OCI-LY1 (cell line): Measurements from ENCODE around the gene PAK5.

Source experiments
- H2AFZ ChIP-seq: fragments of 200-600 bp; sonication (generic), shearing (Covaris generic); 2 replicates; pipeline ENCODE4 v1.6.0; 2014; ENCODE audit warnings: antibody characterized with exemption, mild to moderate bottlenecking, low read length
- H3F3A ChIP-seq: fragments of 200-600 bp; sonication (generic), shearing (Covaris generic); 2 replicates; pipeline ENCODE4 v1.6.0; 2014; ENCODE audit warnings: mild to moderate bottlenecking, antibody characterized with exemption, low read length, moderate library complexity; ENCODE audit not compliant: insufficient read depth
- H3K27ac ChIP-seq: fragments of 200-600 bp; sonication (generic); 2 replicates; pipeline ENCODE4 v1.5.1; 2014; ENCODE audit warnings: low read length, mixed run types, mild to moderate bottlenecking, low read depth; ENCODE audit not compliant: poor library complexity, severe bottlenecking
- H3K27me3 ChIP-seq: fragments of 200-600 bp; sonication (generic); 2 replicates; pipeline ENCODE4 v1.6.0; 2014; ENCODE audit warnings: antibody characterized with exemption, mild to moderate bottlenecking, low read length, moderate library complexity; ENCODE audit not compliant: insufficient read depth
- H3K36me3 ChIP-seq: fragments of 200-600 bp; sonication (generic); 2 replicates; pipeline ENCODE4 v1.6.1; 2014; ENCODE audit warnings: mild to moderate bottlenecking, antibody characterized with exemption, low read length, moderate library complexity, mixed read lengths; ENCODE audit not compliant: insufficient read depth
- H3K4me1 ChIP-seq: fragments of 200-600 bp; sonication (generic); 2 replicates; pipeline ENCODE4 v1.5.1; 2014; ENCODE audit warnings: mild to moderate bottlenecking, low read length, moderate library complexity; ENCODE audit not compliant: insufficient read depth, severe bottlenecking
- H3K4me2 ChIP-seq: fragments of 200-600 bp; sonication (generic), shearing (Covaris generic); 2 replicates; pipeline ENCODE4 v1.6.1; 2014; ENCODE audit warnings: low read length
- H3K4me3 ChIP-seq: fragments of 200-600 bp; sonication (generic); 2 replicates; pipeline ENCODE4 v1.5.1; 2014; ENCODE audit warnings: low read length, low read depth, mild to moderate bottlenecking, mixed read lengths; ENCODE audit not compliant: poor library complexity, severe bottlenecking
- H3K79me2 ChIP-seq: fragments of 200-600 bp; shearing (Covaris generic); 2 replicates; pipeline ENCODE4 v1.6.1; 2016; ENCODE audit warnings: mixed run types, low read length, mixed read lengths; ENCODE audit not compliant: insufficient read depth
- H3K9ac ChIP-seq: fragments of 200-600 bp; sonication (generic), shearing (Covaris generic); 2 replicates; pipeline ENCODE4 v1.6.1; 2014; ENCODE audit warnings: mild to moderate bottlenecking, low read length, mixed read lengths
- H3K9me2 ChIP-seq: fragments of 200-600 bp; sonication (generic), shearing (Covaris generic); 2 replicates; pipeline ENCODE4 v1.6.1; 2014; ENCODE audit warnings: low read depth, mild to moderate bottlenecking, low read length, mixed read lengths
- H3K9me3 ChIP-seq: fragments of 200-600 bp; shearing (Covaris generic); 2 replicates; pipeline ENCODE4 v1.6.1; 2014; ENCODE audit warnings: low read length, mixed read lengths
- H4K20me1 ChIP-seq: fragments of 200-600 bp; sonication (generic), shearing (Covaris generic); 2 replicates; pipeline ENCODE4 v1.6.0; 2016; ENCODE audit warnings: mild to moderate bottlenecking, low read length; ENCODE audit not compliant: insufficient read depth
- EZH2 ChIP-seq: fragments of 200-600 bp; sonication (generic), shearing (Covaris generic); IDR thresholded peaks from 2 replicates; pipeline ENCODE4 v1.8.0; 2017; ENCODE audit warnings: borderline replicate concordance, mixed run types, mild to moderate bottlenecking, antibody characterized with exemption, low read length, moderate library complexity, mixed read lengths
- TF ChIP-seq, protein P1 (sequence below): fragments of 200-600 bp; sonication (generic), shearing (Covaris generic); IDR thresholded peaks from 2 replicates; pipeline ENCODE4 v1.5.1; 2017; ENCODE audit warnings: mild to moderate bottlenecking, antibody characterized with exemption, low read length, moderate library complexity, mixed read lengths

The PAK5 gene

DNA sequence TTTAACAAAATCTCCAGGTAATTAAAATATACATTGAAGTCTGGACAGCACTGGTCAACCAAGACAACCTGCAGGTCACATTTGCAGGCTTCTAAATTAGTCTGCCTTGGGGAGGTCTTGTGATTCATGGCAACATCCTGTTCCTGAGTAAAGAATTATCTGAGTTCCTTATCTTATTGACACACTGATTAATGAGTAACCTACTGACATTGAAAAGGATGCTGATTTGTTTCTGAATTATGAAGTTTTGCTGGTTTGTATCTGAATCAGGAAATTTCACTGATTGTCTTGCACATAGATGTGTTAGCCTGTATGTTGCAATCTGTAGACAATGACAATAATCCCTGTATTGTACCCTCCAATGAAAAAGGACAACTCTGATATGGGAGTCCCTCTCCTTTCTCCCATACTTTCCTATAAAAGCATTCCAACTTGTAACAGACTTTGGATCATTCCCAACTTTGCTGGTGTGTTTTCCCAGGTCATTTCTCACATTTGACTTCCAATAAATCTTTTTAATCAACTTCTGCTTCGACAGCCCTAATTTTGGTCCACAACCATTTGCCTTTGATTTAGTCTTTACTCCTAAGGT lies 244.5 kb downstream of the PAK5 start:
- TF ChIP-seq EZH2: no peak
- TF ChIP-seq, protein P1, sequence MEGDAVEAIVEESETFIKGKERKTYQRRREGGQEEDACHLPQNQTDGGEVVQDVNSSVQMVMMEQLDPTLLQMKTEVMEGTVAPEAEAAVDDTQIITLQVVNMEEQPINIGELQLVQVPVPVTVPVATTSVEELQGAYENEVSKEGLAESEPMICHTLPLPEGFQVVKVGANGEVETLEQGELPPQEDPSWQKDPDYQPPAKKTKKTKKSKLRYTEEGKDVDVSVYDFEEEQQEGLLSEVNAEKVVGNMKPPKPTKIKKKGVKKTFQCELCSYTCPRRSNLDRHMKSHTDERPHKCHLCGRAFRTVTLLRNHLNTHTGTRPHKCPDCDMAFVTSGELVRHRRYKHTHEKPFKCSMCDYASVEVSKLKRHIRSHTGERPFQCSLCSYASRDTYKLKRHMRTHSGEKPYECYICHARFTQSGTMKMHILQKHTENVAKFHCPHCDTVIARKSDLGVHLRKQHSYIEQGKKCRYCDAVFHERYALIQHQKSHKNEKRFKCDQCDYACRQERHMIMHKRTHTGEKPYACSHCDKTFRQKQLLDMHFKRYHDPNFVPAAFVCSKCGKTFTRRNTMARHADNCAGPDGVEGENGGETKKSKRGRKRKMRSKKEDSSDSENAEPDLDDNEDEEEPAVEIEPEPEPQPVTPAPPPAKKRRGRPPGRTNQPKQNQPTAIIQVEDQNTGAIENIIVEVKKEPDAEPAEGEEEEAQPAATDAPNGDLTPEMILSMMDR: no peak
- H3K79me2 ChIP-seq: no peaks in the 10 kb centered on the region
- no peak overlapping the region for H3K27ac ChIP-seq
- H3K9ac ChIP-seq: no peak overlapping the region
- no peaks in the 10 kb centered on the region for H3K9me3 ChIP-seq
- H3K9me2 ChIP-seq: no peaks in the 10 kb centered on the region
- H3K4me1 ChIP-seq: no peaks in the 10 kb centered on the region
- no peaks in the 10 kb centered on the region for H3F3A ChIP-seq
- H3K36me3 ChIP-seq: no peaks in the 10 kb centered on the region
- no peaks in the 10 kb centered on the region for H4K20me1 ChIP-seq
- no peak overlapping the region for H3K4me3 ChIP-seq
- no peak overlapping the region for H2AFZ ChIP-seq
- no peaks in the 10 kb centered on the region for H3K27me3 ChIP-seq
- no peak overlapping the region for H3K4me2 ChIP-seq

DNA sequence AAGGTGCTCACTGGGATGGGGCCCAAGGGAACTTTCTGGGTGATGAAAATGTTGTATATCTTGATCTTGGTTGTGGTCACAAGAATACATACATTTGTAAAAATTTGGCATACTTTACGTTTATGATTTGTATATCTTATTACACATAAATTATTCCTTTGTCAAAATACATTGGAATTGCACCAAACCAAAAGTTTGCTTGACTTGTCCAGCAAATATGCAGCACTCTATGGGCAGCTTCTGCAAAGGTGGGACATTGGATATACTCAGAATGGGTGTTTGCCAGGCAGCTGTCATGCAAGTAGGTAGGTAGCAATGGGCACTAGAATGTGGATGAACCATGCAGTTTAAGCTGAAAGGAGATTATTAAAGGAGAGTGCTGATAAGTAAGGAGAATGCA lies 246.5 kb downstream of the PAK5 start:
- Histone ChIP-seq H3K36me3 (no peaks in the 10 kb centered on the region), H3K4me1 (no peaks in the 10 kb centered on the region)
- no peak for TF ChIP-seq EZH2

DNA sequence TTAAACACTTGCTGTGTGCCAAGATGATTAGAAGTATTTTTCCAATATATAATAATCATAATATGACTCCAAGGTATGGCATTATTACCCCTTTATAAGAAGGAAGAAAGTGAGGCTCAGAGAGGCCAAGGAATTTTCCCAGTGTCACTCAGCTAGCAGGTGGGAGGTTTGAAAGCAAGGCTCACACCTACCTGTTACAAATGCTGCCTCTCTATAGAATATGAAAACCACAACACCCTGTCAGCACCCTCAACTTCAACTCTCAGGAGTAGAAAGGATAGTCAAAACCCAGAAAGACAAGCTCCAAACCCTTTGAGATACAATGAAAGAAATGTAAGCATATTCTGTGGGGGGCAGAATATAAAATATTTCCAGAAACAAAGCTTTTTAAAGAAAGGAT lies 247.8 kb downstream of the PAK5 start:
- Histone ChIP-seq H2AFZ (no peak overlapping the region), H3K9ac (no peak overlapping the region), H3K36me3 (no peaks in the 10 kb centered on the region), H3K4me2 (no peak overlapping the region), H4K20me1 (no peaks in the 10 kb centered on the region), H3K79me2 (no peaks in the 10 kb centered on the region), H3K4me1 (no peaks in the 10 kb centered on the region), H3K27ac (no peak overlapping the region), H3K27me3 (no peaks in the 10 kb centered on the region), H3K9me3 (no peaks in the 10 kb centered on the region), H3K9me2 (no peaks in the 10 kb centered on the region), H3F3A (no peaks in the 10 kb centered on the region), H3K4me3 (no peak overlapping the region)
- TF ChIP-seq, protein P1: no peak
- TF ChIP-seq EZH2: no peak

More for the DNA sequence above, 246.5 kb downstream of the PAK5 start:
- H3K9me2 ChIP-seq: no peaks in the 10 kb centered on the region
- no peaks in the 10 kb centered on the region for H3K79me2 ChIP-seq
- H3K9me3 ChIP-seq: no peaks in the 10 kb centered on the region
- no peak overlapping the region for H3K4me2 ChIP-seq
- no peak overlapping the region for H3K9ac ChIP-seq
- no peaks in the 10 kb centered on the region for H4K20me1 ChIP-seq
- no peaks in the 10 kb centered on the region for H3F3A ChIP-seq
- no peak overlapping the region for H3K27ac ChIP-seq
- H3K4me3 ChIP-seq: no peak overlapping the region
- no peaks in the 10 kb centered on the region for H3K27me3 ChIP-seq
- H2AFZ ChIP-seq: no peak overlapping the region

DNA sequence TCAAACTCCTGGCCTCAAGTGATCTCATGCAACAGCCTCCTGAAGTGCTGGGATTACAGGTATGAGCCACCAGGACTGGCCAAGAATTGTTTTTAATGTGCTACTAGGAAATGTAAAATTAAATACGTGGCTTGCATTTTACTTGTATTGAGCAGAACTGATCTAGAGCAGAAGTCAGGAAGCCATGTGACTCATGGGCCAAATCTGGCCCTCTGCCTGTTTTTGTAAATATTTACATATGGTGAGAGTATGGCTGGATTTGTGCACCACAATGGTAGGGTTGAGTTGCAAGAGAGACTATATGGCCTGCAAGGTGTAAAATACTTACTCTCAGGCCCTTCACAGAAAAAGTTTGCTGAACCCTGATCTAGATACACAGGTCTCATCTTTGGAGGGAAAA lies 248.7 kb downstream of the PAK5 start:
- Histone ChIP-seq H2AFZ (no peak overlapping the region), H3K79me2 (no peaks in the 10 kb centered on the region), H3K27ac (no peak overlapping the region), H3K4me3 (no peak overlapping the region), H3K9me3 (no peaks in the 10 kb centered on the region), H3F3A (no peaks in the 10 kb centered on the region), H3K9ac (no peak overlapping the region), H3K4me2 (no peak overlapping the region), H3K27me3 (no peaks in the 10 kb centered on the region), H3K9me2 (no peaks in the 10 kb centered on the region), H3K36me3 (no peaks in the 10 kb centered on the region), H4K20me1 (no peaks in the 10 kb centered on the region), H3K4me1 (no peaks in the 10 kb centered on the region)
- no peak for TF ChIP-seq EZH2
- TF ChIP-seq, protein P1: no peak
